ENCODE results near the gene PACSIN2. TPM values are rescaled to one million over a fixed set of nuclear protein-coding genes. Genes with fewer than 3 reads are reported as not detected.

Gene PACSIN2
- total RNA-seq, 1 experiment from 2014 or later: 103 TPM

DNA sequence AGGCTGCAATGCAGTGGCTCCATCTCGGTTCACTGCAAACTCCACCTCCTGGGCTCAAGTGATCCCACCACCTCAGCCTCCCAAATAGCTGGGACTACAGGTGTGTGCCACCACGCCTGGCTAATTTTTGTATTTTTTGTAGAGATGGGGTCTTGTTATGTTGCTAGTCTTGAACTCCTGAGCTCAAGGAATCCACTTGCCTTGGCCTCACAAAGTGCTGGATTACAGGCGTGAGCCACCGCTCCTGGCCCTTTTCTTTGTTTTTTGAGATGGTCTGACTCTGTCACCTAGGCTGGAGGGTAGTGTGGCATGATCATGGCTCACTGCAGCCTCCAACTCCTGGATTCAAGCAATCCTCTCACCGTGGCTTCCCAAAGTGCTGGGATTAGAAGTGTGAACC is 178.9 kb downstream of the PACSIN2 start:
- Histone ChIP-seq H3K79me2 (ENCODE audit: low read depth) (no peaks in the 10 kb centered on the region), H3K4me3 (no peak overlapping the region), H2AFZ (no peak overlapping the region), H3K9me2 (ENCODE audit: insufficient read depth) (no peaks in the 10 kb centered on the region), H3K27me3 (ENCODE audit: insufficient read depth, low read depth) (no peaks in the 10 kb centered on the region), H3K4me1 (replicated peaks; ENCODE audit: insufficient read depth) (no peaks in the 10 kb centered on the region), H3K36me3 (ENCODE audit: low read depth) (peaks cover 9% of the 10 kb centered on the region), H4K20me1 (ENCODE audit: insufficient read depth) (peaks cover 6% of the 10 kb centered on the region; the same call in 1 of the 2 replicates), H3K4me2 (no peak overlapping the region), H3F3A (ENCODE audit: insufficient read depth, low read depth) (no peaks in the 10 kb centered on the region; the same call in 1 of the 2 replicates), H3K9me3 (ENCODE audit: insufficient read depth, low read depth) (no peaks in the 10 kb centered on the region), H3K27ac (no peak overlapping the region)
- TF ChIP-seq, protein P1, sequence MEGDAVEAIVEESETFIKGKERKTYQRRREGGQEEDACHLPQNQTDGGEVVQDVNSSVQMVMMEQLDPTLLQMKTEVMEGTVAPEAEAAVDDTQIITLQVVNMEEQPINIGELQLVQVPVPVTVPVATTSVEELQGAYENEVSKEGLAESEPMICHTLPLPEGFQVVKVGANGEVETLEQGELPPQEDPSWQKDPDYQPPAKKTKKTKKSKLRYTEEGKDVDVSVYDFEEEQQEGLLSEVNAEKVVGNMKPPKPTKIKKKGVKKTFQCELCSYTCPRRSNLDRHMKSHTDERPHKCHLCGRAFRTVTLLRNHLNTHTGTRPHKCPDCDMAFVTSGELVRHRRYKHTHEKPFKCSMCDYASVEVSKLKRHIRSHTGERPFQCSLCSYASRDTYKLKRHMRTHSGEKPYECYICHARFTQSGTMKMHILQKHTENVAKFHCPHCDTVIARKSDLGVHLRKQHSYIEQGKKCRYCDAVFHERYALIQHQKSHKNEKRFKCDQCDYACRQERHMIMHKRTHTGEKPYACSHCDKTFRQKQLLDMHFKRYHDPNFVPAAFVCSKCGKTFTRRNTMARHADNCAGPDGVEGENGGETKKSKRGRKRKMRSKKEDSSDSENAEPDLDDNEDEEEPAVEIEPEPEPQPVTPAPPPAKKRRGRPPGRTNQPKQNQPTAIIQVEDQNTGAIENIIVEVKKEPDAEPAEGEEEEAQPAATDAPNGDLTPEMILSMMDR (conservative IDR thresholded peaks at IDR 0.05): no peak
- TF ChIP-seq EZH2 (IDR thresholded peaks at IDR 0.05; ENCODE audit: low read depth): no peak
- ChIA-PET POLR2A (ENCODE audit: unreplicated experiment) (no interaction called here), CTCF (interaction anchor here (0.7 kb wide), 1 partner anchor 10 kb away, joined by 4 read pairs; no protein-coding TSS in a partner anchor)
- intact Hi-C loops (cut with micrococcal nuclease; ENCODE audit: unreplicated experiment): no loop called here
- BruUV-seq (replicated peaks): no TSS peak
- no peak for DNase-seq

DNA sequence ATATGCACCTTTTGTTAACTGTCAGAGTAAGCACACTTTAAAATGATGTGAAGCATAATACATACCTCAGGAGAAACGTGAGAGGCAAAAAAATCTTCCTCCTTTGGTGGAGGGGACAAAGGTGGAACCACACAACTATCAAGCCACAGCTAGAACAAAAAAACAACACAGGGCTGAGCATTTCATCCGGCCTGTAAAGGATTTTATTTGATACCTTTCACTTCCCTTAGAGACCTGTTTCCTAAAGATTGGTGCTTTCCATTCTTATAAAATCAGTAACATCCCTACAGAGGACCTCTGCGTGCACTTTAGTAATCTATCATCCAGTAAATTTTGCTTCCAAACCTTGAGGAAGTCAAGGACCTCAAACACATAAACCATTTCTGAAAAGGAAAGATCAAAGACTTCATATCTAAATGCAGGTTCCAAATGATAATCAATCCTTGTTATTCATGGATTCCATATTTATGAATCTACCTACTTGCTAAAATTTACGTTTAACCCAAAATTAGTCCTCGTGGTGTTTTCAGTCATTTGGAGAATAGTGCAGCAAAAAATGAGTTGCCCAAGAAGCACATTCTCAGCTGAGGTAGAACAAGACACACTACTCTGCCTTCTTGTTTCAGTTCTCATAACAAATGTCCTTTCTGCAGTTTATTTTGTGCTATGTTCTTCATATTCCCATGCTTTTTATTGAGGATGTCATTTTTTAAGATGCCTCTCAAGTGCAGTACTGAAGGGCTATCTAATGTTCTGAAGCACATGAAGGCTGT is 180.6 kb downstream of the PACSIN2 start:
- H3K4me2 ChIP-seq: no peak overlapping the region
- H3K4me1 ChIP-seq (replicated peaks; ENCODE audit: insufficient read depth): no peaks in the 10 kb centered on the region
- peaks cover 6% of the 10 kb centered on the region; the same call in 1 of the 2 replicates for H4K20me1 ChIP-seq (ENCODE audit: insufficient read depth)
- POLR2A ChIA-PET (ENCODE audit: unreplicated experiment): no interaction called here
- CTCF ChIA-PET: no interaction called here
- no TSS peak for BruUV-seq (replicated peaks)
- H3K9me3 ChIP-seq (ENCODE audit: insufficient read depth, low read depth): no peaks in the 10 kb centered on the region
- peaks cover 5% of the 10 kb centered on the region for H3K36me3 ChIP-seq (ENCODE audit: low read depth)
- DNase-seq: no peak
- no peak overlapping the region for H2AFZ ChIP-seq
- intact Hi-C loops (cut with micrococcal nuclease; ENCODE audit: unreplicated experiment): no loop called here
- no peaks in the 10 kb centered on the region; the same call in 1 of the 2 replicates for H3F3A ChIP-seq (ENCODE audit: insufficient read depth, low read depth)
- H3K9me2 ChIP-seq (ENCODE audit: insufficient read depth): no peaks in the 10 kb centered on the region
- no peaks in the 10 kb centered on the region for H3K79me2 ChIP-seq (ENCODE audit: low read depth)
- H3K4me3 ChIP-seq: no peak overlapping the region
- TF ChIP-seq, protein P1 (conservative IDR thresholded peaks at IDR 0.05): no peak
- no peak for TF ChIP-seq EZH2 (IDR thresholded peaks at IDR 0.05; ENCODE audit: low read depth)
- no peaks in the 10 kb centered on the region for H3K27me3 ChIP-seq (ENCODE audit: insufficient read depth, low read depth)
- no peak overlapping the region for H3K27ac ChIP-seq

DNA sequence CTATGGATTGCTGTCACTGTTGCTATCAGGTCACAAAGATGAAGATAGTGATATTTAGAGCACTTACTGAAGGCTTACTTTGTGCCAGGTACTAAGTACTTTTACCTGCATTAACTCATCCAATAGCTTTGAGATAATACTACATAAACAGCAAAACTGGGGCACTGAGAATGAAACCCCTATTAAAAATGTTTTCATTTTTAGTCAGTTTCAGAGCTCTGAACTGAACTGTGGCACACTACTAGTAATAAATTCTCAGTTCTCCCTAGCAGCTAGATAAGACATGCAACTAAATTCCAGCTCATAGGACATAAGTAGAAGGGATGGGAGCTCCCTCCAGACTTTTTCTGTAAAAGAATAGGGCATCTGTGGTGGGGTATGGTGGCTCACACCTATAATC is 181.8 kb downstream of the PACSIN2 start:
- H2AFZ ChIP-seq: no peak overlapping the region
- no peak overlapping the region for H3K27ac ChIP-seq
- ChIA-PET CTCF (interaction anchor here (0.6 to 0.8 kb wide), 2 partner anchors 8 to 37 kb away, joined by 3 to 5 read pairs; no protein-coding TSS in a partner anchor), POLR2A (ENCODE audit: unreplicated experiment) (no interaction called here)
- no peak for TF ChIP-seq EZH2 (IDR thresholded peaks at IDR 0.05; ENCODE audit: low read depth)
- TF ChIP-seq, protein P1 (conservative IDR thresholded peaks at IDR 0.05): no peak
- no peaks in the 10 kb centered on the region for H3K79me2 ChIP-seq (ENCODE audit: low read depth)
- H3K36me3 ChIP-seq (ENCODE audit: low read depth): peaks cover 5% of the 10 kb centered on the region
- no peaks in the 10 kb centered on the region for H3K9me2 ChIP-seq (ENCODE audit: insufficient read depth)
- no peak overlapping the region for H3K4me2 ChIP-seq
- no peak for DNase-seq
- intact Hi-C loops (cut with micrococcal nuclease; ENCODE audit: unreplicated experiment): no loop called here
- no TSS peak for BruUV-seq (replicated peaks)
- no peaks in the 10 kb centered on the region; the same call in 1 of the 2 replicates for H3F3A ChIP-seq (ENCODE audit: insufficient read depth, low read depth)
- H3K4me3 ChIP-seq: no peak overlapping the region
- peaks cover 6% of the 10 kb centered on the region; the same call in 1 of the 2 replicates for H4K20me1 ChIP-seq (ENCODE audit: insufficient read depth)
- H3K4me1 ChIP-seq (replicated peaks; ENCODE audit: insufficient read depth): no peaks in the 10 kb centered on the region
- H3K27me3 ChIP-seq (ENCODE audit: insufficient read depth, low read depth): no peaks in the 10 kb centered on the region
- no peaks in the 10 kb centered on the region for H3K9me3 ChIP-seq (ENCODE audit: insufficient read depth, low read depth)
